HG03045 (cell line): ENCODE results near the gene IL4R.
"Not testable (repeated sequence)": the region's sequence is repeated elsewhere in the genome, so short reads cannot be mapped to it uniquely, and the experiment has no call there.

Experiments used
- ATAC-seq: cut with Tn5 transposase; IDR thresholded peaks from one replicate; pipeline ENCODE4 v1.9.1; 2021; ENCODE audit warnings: mild to moderate bottlenecking, moderate library complexity; ENCODE audit not compliant: unreplicated experiment

IL4R gene

GRCh38 chr16:27401768-27402568 lies 88.2 kb downstream of the IL4R start, which contains the start of gene IL21R:
Gene IL21R (plus strand): TSS chr16:27402174. CDS start chr16:27430072, 27,898 bp downstream.
- ATAC-seq = peak; percentile 51

GRCh38 chr16:27402569-27402963 lies 88.8 kb downstream of the IL4R start:
- ATAC-seq = no peak

GRCh38 chr16:27402964-27403600 lies 89.3 kb downstream of the IL4R start:
- ATAC-seq = no peak

GRCh38 chr16:27403601-27403992 lies 89.8 kb downstream of the IL4R start:
- ATAC-seq = no peak

GRCh38 chr16:27404163-27404823 lies 90.5 kb downstream of the IL4R start:
- ATAC-seq = no peak

- no peak for ATAC-seq
These were observed 92.0 kb downstream of the IL4R start for GRCh38 chr16:27405546-27406451.

DNA sequence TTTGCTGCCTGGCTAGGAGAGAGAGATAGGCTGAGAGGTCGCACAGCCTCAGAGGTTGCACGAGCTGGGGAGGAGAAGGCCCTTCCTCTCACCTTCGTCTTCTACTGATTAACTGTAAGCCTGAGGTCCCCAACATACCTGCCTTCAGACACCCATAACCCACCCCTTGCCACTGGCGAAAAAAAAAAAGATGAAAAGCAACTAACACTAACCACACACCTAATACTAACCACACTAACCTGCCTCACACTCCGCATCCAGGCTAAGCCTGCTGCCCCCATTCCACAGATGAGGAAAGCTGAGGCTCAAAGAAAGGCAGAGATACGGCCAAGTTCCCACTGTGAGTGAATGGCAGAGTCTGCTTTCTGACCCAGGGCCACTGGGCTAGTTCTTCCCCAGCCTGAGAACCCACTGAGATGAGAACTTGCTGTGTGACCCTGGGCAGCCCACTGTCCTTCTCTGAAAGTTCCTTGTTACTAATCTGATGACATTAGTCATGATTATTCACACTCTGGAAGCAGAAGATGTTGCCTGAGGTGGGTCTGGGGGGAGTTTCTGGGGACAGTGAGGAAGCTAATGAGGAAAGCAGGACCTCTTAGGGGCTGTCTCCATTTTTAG lies 92.8 kb downstream of the IL4R start:
- no peak for ATAC-seq

DNA sequence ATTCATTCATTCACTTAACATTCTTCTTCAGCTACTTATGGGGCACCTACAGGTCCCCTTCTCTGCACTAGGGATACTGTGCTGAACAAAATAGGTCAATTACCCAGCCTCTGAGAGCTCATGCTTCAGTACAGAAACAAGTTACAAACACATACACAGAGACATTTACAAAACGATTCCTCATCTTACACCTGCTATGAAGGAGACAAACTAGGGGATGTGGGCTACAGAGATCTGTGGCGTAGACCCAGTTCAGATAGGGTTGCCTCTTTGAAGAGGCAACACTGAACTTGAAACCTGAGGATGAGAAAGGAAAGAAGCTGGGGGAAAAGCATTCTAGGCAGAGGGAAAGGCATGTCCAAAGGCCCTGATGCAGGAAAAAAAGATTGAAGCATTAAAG lies 93.4 kb downstream of the IL4R start:
- ATAC-seq = no peak

DNA sequence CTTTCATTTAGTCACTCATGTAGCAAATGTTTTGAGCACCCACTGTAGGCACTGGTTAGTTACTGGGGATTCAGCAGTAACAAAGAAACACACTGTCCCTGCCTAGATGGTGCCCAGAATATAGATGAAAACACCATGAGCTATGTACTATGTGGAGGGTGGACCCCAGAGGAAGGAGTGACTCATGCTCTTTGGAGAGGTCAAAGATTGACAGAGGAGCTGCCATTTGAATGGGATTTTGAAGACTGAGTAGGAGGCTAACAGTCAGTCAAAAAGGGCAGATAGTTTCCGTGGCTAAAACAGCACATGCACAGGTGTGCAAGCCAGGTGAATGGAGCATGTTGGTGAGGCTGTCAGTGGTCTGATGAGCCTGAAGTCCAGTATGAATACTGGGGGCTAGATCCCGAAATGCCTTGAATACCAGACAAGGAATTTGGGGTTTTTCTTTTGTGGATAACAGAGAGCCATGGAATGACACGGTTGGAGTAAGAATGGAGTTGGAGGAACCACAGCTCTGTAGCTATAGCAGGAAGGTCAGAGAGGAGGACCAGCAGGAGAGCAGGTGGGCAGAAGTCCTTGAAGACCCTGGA lies 94.3 kb downstream of the IL4R start:
- no peak for ATAC-seq

DNA sequence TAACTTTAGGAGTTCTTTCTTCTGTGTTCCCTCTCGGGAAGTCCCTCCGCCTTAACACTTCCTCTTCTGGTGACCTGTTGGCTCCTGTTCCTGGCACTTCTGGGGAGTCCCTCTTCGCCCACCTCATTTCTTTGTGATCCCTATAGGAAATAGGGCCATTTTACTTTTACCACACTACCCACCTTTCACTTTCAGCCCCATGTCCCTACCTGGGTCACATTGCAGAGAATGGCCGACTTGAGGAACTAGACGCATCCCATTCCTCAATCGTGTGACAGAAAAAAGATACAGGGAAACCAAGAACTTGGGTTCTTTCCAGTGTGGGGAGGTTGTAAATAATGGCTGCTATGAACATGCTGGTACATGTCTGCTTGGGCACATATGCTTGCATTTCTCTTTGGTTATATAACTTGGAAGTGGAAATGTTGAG lies 94.8 kb downstream of the IL4R start:
- ATAC-seq = no peak

- not testable (repeated sequence) for ATAC-seq
These were observed 96.2 kb downstream of the IL4R start for GRCh38 chr16:27409958-27410357.

DNA sequence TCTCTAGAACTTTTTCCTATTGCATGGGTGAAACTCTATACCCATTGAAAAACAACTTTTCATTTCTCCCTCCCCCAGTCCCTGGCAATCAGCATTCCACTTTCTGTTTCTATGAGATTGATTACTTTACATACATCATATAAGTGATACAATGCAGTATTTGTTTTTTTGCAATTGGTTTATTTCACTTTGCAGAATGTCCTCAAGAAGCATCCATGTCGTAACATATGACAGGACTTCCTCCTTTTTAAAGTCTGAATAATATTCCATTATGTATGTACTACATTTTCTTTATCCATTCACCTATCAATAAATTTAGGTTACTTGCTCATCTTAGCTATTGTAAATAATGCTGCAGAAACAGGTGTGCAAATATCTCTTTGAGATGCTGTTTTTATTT lies 97.0 kb downstream of the IL4R start:
- no peak for ATAC-seq

- no peak for ATAC-seq
These were observed 100.2 kb downstream of the IL4R start for GRCh38 chr16:27413956-27414355.
